ENCODE measurements around the gene THSD4. TPM values are rescaled to one million over a fixed set of nuclear protein-coding genes. Genes with fewer than 3 reads are reported as not detected.

The THSD4 gene
- total RNA-seq, 4 donors from 2014 or later = 23.0 to 68.5 (median 48.6) TPM

DNA sequence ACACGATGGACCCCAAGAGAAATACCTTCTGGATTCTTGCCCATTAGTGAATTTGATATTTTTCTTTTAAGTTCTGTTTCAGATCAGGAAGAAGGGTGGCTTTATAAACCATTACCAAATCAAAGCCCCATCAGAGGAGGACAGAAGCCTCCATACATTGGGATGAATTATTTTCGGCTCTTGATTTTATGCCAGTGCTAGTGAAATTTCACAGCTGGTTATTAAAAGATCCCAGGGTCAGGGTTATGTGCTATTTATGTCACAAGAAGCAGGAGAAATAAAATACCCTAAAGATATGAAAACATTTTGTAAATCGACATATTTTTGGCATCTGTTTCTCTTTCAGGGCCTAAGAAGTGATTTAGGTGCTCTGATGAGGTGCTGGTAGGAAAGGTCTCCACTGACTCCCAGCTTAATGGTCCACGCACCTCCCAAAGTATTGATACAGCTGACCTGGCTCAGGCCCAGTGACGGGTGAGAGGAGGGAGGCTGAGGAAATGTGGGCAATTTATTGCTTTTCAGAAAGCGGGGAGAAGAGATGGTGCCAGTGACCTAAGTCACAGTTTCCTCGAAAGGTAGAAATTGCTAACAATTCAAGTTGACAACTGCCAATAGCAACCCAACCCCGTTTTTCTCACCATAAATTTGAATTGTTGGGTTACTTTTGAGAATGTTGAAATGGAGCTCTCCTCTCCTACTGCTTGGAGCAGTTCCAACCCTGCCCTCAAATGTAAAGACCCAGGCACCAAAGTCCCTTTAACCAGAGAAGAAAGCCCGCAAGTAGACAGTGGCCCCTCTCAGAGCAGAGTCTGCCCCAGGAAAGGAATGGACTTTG is 379.5 kb downstream of the THSD4 start:
- 80 to 92% methylated on average over 9 of the region's 9 CpGs for WGBS, 2 donors
- DNase-seq = no peak

GRCh38 chr15:71495398-71495780 is 380.1 kb downstream of the THSD4 start:
- Histone ChIP-seq H3K36me3 (no peaks in the 10 kb centered on the region), H3K27me3 (no peaks in the 10 kb centered on the region), H3K27ac (no peak overlapping the region), H3K9me3 (no peaks in the 10 kb centered on the region), H3K4me1 (no peaks in the 10 kb centered on the region), H3K4me3 (replicated peaks in 1 of 3) (no peak overlapping the region)
- intact Hi-C loops (cut with DNase I) = no loop called here
- TF ChIP-seq CTCF (IDR thresholded peaks at IDR 0.05) = no peak
- TF ChIP-seq POLR2A (IDR thresholded peaks at IDR 0.05) = no peak
- no peak for DNase-seq
- WGBS, 2 donors = 64 to 66% methylated on average over 3 of the region's 3 CpGs

More for the DNA sequence above, 379.5 kb downstream of the THSD4 start:
- no peaks in the 10 kb centered on the region for H3K27me3 ChIP-seq
- H3K27ac ChIP-seq = no peak overlapping the region
- H3K4me1 ChIP-seq = no peaks in the 10 kb centered on the region
- no peaks in the 10 kb centered on the region for H3K36me3 ChIP-seq
- TF ChIP-seq POLR2A (IDR thresholded peaks at IDR 0.05) = no peak
- no peak for TF ChIP-seq CTCF (IDR thresholded peaks at IDR 0.05)
- no peak overlapping the region for H3K4me3 ChIP-seq (replicated peaks in 1 of 3)
- intact Hi-C loops (cut with DNase I) = no loop called here
- H3K9me3 ChIP-seq = no peaks in the 10 kb centered on the region

DNA sequence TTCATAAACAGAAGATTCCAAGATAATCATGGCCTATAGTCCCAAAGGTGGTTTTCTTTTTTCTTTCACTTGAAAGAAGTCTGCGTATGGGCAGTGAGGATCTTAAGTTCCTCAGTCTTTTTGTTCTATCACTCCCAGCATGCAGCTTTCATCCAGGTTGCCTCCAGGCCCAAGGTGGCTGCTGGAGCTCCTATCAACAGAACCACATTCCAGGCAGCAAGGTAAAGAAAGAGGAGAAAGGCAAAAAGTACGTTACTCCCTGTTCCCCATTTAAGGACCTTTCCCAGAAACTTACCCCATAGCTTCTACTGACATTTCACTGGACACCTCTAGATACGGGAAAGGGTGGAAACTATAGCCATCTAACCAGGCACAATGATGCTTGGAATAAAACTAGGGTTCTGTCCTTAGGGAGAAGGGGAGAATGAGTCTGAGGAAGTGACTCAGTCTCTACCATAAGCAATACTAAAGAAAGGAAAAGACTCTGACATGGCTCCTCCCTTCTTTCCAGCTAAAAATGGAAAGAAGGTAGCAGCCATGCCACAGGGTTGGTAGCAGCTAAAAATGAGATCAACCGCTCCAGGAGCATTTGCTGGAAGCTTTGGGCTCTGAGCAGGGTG is 381.2 kb downstream of the THSD4 start:
- Histone ChIP-seq H3K27ac (no peak overlapping the region), H3K36me3 (no peaks in the 10 kb centered on the region), H3K9me3 (no peaks in the 10 kb centered on the region), H3K27me3 (no peaks in the 10 kb centered on the region), H3K4me3 (replicated peaks in 1 of 3) (no peak overlapping the region), H3K4me1 (no peaks in the 10 kb centered on the region)
- DNase-seq = no peak
- intact Hi-C loops (cut with DNase I) = no loop called here
- TF ChIP-seq CTCF (IDR thresholded peaks at IDR 0.05) (no peak), POLR2A (IDR thresholded peaks at IDR 0.05) (no peak)
- 67 to 69% methylated on average over 4 of the region's 4 CpGs for WGBS, 2 donors

DNA sequence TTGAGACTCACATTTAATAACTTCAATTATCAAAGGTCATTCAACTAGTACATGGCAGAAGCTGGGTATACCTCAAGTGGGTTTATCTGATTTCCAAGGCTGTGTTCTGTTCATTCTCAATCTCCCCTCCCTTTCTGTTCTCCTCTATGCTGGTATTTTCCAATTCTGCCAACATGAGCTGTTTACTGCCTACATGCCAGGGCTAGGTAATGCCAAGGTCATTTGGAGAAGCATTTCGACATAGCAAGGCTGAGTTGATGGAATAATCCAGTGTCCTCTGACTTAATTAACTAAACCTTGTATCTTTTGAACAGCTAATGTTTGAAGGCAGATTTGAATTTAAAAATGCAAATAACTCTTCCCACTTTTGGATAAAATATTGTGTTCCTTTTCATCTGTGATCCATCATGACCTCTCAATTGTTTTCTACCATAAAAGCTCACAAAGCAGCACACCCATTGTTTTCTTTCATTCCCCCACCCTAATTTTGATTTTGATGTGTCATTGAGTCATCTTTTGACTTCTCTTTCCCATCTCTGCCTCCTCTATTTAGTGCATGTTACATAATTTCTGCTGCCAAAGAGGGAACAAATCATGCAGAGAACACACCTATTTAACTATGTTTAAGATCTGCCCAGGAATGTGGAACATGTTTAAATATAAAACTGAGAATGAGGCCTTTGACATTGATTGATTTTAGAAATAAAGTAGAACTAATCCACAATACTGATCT is 386.2 kb downstream of the THSD4 start:
- no peak overlapping the region for H3K4me3 ChIP-seq (replicated peaks in 1 of 3)
- 90 to 97% methylated on average over 1 of the region's 1 CpG for WGBS, 2 donors
- intact Hi-C loops (cut with DNase I) = no loop called here

More for the DNA sequence above, 386.2 kb downstream of the THSD4 start:
- H3K36me3 ChIP-seq = no peaks in the 10 kb centered on the region
- TF ChIP-seq CTCF (IDR thresholded peaks at IDR 0.05) = no peak
- TF ChIP-seq POLR2A (IDR thresholded peaks at IDR 0.05) = no peak
- H3K9me3 ChIP-seq = no peaks in the 10 kb centered on the region
- H3K4me1 ChIP-seq = no peaks in the 10 kb centered on the region
- H3K27me3 ChIP-seq = no peaks in the 10 kb centered on the region
- H3K27ac ChIP-seq = no peak overlapping the region
- no peak for DNase-seq

All from thyroid gland (tissue), 4 donors.